Parathyroid adenoma (tissue), 2 donors: ENCODE data around the gene CFAP92.

Experiments used
- H2AFZ ChIP-seq: fragments of 300-600 bp; sonication (generic); one replicate; pipeline ENCODE4 v1.7.0; 2017; ENCODE audit warnings: antibody characterized with exemption, mild to moderate bottlenecking
- H3K27ac ChIP-seq: fragments of 300-600 bp; sonication (generic); one replicate; pipeline ENCODE4 v1.7.0; 2017
- H3K27me3 ChIP-seq: fragments of 300-600 bp; sonication (generic); one replicate; pipeline ENCODE4 v1.7.0; 2017; ENCODE audit warnings: low read length; ENCODE audit not compliant: control insufficient read depth, insufficient read depth
- H3K36me3 ChIP-seq: fragments of 300-600 bp; sonication (generic); one replicate; pipeline ENCODE4 v1.7.0; 2017; ENCODE audit warnings: low read length; ENCODE audit not compliant: control insufficient read depth, insufficient read depth
- H3K4me1 ChIP-seq: fragments of 300-600 bp; sonication (generic); one replicate; pipeline ENCODE4 v1.7.0; 2017; ENCODE audit warnings: control low read depth
- H3K4me2 ChIP-seq: fragments of 300-600 bp; sonication (generic); one replicate; pipeline ENCODE4 v1.7.0; 2017; ENCODE audit warnings: low read length
- H3K4me3 ChIP-seq: fragments of 300-600 bp; sonication (generic); one replicate; pipeline ENCODE4 v1.7.0; 2017; ENCODE audit warnings: low read depth, low read length
- H3K79me2 ChIP-seq: fragments of 300-600 bp; sonication (generic); one replicate; pipeline ENCODE4 v1.7.0; 2017; ENCODE audit warnings: control low read depth
- H3K9ac ChIP-seq: fragments of 300-600 bp; sonication (generic); one replicate; pipeline ENCODE4 v1.7.0; 2017; ENCODE audit warnings: mild to moderate bottlenecking
- H3K9me3 ChIP-seq: fragments of 300-600 bp; sonication (generic); one replicate; pipeline ENCODE4 v1.7.0; 2017; ENCODE audit warnings: low read length; ENCODE audit not compliant: control insufficient read depth
- TF ChIP-seq, protein P1 (sequence below): fragments of 300-600 bp; sonication (generic); IDR thresholded peaks from one replicate; pipeline ENCODE4 v1.7.0; 2017; ENCODE audit warnings: antibody characterized with exemption, mild to moderate bottlenecking
- donor health status: primary hyperparathyroidism.

Gene CFAP92

DNA sequence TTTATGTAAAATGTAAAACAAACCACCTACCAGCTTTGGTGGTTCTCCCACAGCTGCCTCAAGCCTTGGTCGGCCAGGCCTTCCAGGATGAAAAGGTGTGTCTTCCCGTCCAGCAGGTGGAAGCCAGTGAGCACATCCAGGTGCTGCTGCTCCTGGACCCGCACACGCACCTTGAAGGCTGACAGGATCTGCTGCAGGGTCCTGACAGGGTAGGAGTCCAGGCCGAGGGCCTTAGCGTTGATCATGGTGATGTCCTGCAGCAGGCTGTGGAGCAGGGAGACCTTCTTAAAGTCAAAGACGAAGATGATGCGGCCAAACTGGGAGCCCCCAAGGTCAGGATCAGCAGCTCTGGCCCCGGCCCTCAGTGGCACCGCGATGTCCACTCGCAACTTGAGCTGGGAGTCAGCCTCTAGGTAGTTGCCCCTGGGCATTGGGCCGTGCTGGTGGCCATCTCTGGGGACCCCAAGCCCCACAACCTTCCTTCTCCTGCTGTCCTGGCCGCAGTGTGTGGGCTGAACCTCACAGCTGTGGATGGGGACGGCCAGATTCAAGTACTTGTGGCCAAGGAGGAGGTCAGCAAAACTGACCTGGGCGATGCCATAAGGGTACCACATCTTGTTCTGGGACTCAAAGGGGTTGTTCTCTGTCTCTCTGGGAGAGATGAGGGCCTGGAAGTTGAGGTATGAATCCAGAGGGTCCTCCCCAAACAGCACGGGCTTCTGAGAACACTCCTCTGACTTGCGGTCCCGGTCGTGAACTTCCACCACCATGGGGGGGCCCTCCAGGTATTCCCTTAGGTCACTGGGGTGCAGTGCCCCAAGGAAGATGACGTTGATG lies 48.6 kb downstream of the CFAP92 start:
- H3K9me3 ChIP-seq: no peaks in the 10 kb centered on the region
- H3K79me2 ChIP-seq: no peaks in the 10 kb centered on the region
- no peaks in the 10 kb centered on the region for H3K27me3 ChIP-seq
- H3K36me3 ChIP-seq: no peaks in the 10 kb centered on the region
- TF ChIP-seq, protein P1, sequence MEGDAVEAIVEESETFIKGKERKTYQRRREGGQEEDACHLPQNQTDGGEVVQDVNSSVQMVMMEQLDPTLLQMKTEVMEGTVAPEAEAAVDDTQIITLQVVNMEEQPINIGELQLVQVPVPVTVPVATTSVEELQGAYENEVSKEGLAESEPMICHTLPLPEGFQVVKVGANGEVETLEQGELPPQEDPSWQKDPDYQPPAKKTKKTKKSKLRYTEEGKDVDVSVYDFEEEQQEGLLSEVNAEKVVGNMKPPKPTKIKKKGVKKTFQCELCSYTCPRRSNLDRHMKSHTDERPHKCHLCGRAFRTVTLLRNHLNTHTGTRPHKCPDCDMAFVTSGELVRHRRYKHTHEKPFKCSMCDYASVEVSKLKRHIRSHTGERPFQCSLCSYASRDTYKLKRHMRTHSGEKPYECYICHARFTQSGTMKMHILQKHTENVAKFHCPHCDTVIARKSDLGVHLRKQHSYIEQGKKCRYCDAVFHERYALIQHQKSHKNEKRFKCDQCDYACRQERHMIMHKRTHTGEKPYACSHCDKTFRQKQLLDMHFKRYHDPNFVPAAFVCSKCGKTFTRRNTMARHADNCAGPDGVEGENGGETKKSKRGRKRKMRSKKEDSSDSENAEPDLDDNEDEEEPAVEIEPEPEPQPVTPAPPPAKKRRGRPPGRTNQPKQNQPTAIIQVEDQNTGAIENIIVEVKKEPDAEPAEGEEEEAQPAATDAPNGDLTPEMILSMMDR: no peak
- no peak overlapping the region for H3K27ac ChIP-seq
- no peak overlapping the region for H3K4me2 ChIP-seq
- H3K9ac ChIP-seq: no peak overlapping the region
- no peaks in the 10 kb centered on the region for H3K4me1 ChIP-seq
- H3K4me3 ChIP-seq: no peak overlapping the region
- no peak overlapping the region for H2AFZ ChIP-seq

DNA sequence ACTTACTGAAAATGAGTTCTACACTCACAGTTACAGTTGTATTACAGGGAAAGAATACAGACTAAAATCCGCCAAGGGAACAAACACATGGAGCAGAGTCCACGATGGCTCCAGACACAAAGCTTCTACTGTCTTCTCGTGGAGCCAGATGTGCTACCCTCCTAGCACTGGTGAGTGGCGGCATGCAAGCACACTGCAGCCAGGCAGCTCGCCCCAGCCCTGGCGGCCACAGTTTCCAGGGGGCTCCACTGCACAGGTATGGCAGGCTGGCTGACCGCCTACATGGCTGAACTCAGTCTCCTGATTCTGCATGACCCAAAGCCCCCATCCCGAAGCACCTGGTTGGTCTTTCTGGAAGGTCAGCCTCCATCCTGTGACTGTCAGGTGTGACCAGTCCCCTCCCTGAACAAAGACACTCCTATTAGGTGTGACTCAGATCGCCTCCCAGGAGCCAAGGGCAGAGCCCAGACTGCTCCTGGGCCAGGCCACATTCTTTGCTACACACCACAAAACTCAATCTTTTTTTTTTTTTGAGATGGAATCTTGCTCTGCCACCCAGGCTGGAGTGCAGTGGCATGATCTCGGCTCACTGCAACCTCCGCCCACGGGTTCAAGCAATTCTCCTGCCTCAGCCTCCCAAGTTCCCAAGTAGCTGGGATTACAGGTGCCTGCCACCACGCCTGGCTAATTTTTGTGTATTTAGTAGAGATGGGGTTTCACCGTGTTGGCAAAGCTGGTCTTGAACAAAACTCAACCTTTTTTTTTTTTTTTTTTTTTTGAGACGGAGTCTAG lies 51.5 kb downstream of the CFAP92 start:
- H3K79me2 ChIP-seq: no peaks in the 10 kb centered on the region

DNA sequence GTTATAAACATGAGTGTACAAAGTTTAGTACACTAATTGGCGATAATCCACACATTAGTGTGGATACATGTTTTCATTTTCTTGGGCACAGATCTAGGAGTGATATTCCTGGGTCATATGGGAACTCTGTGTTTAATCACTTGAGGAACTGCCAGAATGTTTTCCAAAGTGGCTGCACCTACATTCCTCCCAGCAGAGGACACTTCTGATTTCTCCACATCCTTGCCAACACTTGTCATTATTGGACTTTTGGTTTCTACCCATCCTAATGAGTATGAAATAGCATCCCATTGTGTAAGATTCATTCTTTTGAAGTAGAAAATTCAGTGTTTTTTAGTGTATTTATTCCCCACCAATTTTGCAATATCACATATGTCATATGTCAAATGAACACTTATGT lies 53.6 kb downstream of the CFAP92 start:
- H2AFZ ChIP-seq: no peak overlapping the region
- H3K4me1 ChIP-seq: no peaks in the 10 kb centered on the region
- H3K9ac ChIP-seq: no peak overlapping the region

More for the DNA sequence above, 51.5 kb downstream of the CFAP92 start:
- no peaks in the 10 kb centered on the region for H3K36me3 ChIP-seq
- TF ChIP-seq, protein P1: no peak
- H3K4me3 ChIP-seq: no peak overlapping the region
- H3K27me3 ChIP-seq: no peaks in the 10 kb centered on the region
- H3K4me1 ChIP-seq: no peaks in the 10 kb centered on the region
- H3K9me3 ChIP-seq: no peaks in the 10 kb centered on the region
- no peak overlapping the region for H2AFZ ChIP-seq
- H3K27ac ChIP-seq: no peak overlapping the region
- no peak overlapping the region for H3K9ac ChIP-seq
- no peak overlapping the region for H3K4me2 ChIP-seq

DNA sequence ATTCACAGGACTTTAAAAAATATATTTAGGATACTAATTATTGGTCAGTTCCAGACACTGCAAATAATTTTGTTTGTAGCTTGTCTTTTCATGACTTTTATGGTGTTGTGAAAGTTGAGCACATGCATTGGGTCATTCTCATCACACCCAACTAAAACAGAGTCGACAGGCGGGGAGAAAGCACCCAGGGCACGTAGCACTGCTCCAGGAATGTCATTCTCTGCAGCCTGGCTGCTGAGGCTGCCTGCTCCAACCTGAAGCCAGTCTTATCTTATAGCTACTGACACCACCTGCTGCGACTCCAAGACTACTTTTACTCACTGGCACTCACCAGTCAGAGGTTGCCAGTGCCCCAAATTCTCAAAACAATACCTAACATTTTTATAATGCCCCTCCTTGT lies 57.5 kb downstream of the CFAP92 start:
- H3K36me3 ChIP-seq: no peaks in the 10 kb centered on the region

More for the DNA sequence above, 53.6 kb downstream of the CFAP92 start:
- no peaks in the 10 kb centered on the region for H3K36me3 ChIP-seq
- TF ChIP-seq, protein P1: no peak
- no peak overlapping the region for H3K4me3 ChIP-seq
- no peak overlapping the region for H3K27ac ChIP-seq
- H3K9me3 ChIP-seq: no peaks in the 10 kb centered on the region
- no peaks in the 10 kb centered on the region for H3K27me3 ChIP-seq
- H3K79me2 ChIP-seq: no peaks in the 10 kb centered on the region
- H3K4me2 ChIP-seq: no peak overlapping the region

More for the DNA sequence above, 57.5 kb downstream of the CFAP92 start:
- Histone ChIP-seq H3K79me2 (no peaks in the 10 kb centered on the region), H3K9ac (no peak overlapping the region), H3K27ac (no peak overlapping the region), H3K4me2 (no peak overlapping the region), H3K4me1 (no peaks in the 10 kb centered on the region), H3K9me3 (no peaks in the 10 kb centered on the region), H2AFZ (no peak overlapping the region), H3K4me3 (no peak overlapping the region), H3K27me3 (no peaks in the 10 kb centered on the region)
- TF ChIP-seq, protein P1: no peak
